Fibroblast of mammary gland (primary cell): ENCODE measurements around the gene FAU.
A peak's percentile ranks its signal among the peaks of the same experiment; 100 is the strongest.
"Not testable (repeated sequence)": the region's sequence is repeated elsewhere in the genome, so short reads cannot be mapped to it uniquely, and the experiment has no call there.

Source experiments
- DNase-seq: peaks from one replicate; pipeline ENCODE4 v3.0.0-alpha.2; 2010; ENCODE audit warnings: low read depth
- H3K4me3 ChIP-seq: 2 replicates; pipeline ENCODE4 v1.5.1; 2011; ENCODE audit warnings: low read depth, mild to moderate bottlenecking, low read length, moderate library complexity; ENCODE audit not compliant: control insufficient read depth
- TF ChIP-seq, protein P1 (sequence below): conservative IDR thresholded peaks from 2 replicates; pipeline ENCODE4 v1.5.1; 2011; ENCODE audit warnings: low read depth, low read length, inconsistent platforms; ENCODE audit not compliant: control insufficient read depth, insufficient read depth

The FAU gene

DNA sequence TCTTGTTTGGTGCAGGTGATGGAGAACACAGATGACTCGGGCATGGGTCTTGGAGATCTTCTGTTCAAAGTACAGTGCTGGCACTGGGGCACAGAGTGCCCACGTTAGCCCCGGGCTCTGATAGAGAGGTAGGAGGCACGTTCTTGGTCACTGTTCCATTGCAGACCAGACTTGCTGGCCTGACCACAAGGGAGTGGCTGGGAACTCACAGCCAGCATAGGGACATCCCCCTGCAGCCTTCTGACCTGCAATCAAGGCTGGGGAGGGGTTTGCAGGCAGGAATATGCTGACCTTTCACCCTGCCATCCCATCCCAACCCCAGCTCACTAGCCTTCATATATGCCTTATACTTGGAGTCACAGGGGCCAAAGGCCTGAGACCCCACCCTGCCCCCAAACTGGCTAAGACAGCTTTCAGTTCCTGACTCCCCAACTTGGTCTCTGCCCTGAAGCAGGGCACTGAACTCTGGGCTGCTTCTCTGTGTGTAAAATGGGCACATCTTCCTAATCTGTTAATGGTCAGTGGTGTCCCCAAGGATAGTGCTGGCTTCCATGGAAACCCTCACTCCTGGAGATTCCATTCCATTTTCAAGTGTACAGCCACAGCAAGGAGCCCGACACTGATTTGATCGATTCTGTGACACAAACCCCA is 4.8 kb upstream of the FAU start:
- no peak for DNase-seq
- TF ChIP-seq, protein P1, sequence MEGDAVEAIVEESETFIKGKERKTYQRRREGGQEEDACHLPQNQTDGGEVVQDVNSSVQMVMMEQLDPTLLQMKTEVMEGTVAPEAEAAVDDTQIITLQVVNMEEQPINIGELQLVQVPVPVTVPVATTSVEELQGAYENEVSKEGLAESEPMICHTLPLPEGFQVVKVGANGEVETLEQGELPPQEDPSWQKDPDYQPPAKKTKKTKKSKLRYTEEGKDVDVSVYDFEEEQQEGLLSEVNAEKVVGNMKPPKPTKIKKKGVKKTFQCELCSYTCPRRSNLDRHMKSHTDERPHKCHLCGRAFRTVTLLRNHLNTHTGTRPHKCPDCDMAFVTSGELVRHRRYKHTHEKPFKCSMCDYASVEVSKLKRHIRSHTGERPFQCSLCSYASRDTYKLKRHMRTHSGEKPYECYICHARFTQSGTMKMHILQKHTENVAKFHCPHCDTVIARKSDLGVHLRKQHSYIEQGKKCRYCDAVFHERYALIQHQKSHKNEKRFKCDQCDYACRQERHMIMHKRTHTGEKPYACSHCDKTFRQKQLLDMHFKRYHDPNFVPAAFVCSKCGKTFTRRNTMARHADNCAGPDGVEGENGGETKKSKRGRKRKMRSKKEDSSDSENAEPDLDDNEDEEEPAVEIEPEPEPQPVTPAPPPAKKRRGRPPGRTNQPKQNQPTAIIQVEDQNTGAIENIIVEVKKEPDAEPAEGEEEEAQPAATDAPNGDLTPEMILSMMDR, result no peak
- no peak overlapping the region for H3K4me3 ChIP-seq

DNA sequence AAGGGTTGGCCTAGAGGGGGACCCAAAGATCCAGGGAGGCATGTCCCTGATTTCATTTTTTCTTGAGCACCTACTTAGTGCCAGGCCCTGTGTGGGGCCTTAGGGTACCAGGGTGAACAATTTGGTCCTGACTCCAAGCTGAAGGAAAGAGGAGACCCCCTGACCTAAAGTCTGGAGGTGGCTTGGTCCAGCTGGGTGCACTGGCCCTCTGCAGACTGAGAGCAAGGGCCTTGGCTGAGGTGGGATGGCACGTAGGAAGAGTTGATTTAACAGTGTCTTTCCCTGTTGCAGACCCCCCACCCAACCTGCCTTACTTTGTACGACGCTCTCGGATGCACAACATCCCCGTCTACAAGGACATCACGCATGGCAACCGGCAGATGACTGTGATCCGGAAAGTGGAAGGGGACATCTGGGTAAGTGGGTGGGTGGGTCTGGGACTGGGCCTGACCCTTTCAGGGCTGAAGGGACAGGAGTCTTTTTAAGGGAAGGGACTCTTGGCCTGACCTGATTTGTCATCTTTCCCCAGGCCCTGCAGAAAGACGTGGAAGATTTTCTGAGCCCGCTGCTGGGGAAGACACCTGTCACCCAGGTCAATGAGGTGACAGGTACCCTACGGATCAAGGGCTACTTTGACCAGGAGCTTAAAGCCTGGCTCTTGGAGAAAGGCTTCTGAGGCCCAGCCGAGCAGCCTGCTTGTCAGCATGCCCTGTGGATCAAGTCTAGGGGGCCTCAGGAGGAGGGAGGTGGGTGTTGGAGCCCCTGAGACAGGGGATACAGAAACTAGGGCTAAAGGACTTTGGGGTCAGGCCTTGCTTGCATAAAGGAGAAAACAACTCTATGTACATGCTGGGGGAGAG is 3.5 kb upstream of the FAU start:
- no peak overlapping the region for H3K4me3 ChIP-seq
- TF ChIP-seq, protein P1, result no peak
- no peak for DNase-seq

DNA sequence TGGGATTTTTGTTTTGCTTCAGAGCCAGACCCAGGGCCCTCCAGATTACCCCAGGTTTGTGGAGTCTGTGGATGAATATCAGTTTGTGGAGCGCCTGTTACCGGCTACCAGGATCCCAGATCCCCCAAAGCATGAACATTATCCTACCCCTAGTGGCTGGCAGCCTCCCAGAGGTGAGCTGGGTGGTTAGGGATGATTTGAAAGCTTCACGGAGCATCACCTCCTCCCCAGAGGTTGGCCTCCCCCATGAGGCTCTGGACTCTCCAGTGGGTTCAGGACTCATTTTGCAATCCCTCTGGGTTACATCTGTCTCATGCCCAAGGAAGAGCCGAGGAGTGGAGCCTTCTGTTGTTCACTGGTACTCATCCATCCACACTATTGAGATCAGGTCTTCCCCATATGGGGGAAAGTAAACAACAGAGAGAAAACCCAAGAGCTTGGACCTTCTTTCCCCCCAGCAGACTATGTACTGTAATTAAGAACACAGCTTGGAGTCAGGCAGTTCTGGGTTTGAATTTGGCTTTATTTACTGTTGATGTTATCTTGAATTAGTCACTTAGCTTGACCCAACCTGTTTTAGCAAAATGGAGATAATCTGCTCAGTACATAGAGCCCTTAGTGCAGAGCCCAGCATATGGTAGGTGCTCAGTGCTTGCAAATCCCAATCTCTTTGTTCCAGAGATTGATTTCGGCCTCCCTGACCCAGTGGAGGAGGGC is 2.7 kb upstream of the FAU start:
- TF ChIP-seq, protein P1, result no peak
- no peak for DNase-seq
- H3K4me3 ChIP-seq, result no peak overlapping the region

DNA sequence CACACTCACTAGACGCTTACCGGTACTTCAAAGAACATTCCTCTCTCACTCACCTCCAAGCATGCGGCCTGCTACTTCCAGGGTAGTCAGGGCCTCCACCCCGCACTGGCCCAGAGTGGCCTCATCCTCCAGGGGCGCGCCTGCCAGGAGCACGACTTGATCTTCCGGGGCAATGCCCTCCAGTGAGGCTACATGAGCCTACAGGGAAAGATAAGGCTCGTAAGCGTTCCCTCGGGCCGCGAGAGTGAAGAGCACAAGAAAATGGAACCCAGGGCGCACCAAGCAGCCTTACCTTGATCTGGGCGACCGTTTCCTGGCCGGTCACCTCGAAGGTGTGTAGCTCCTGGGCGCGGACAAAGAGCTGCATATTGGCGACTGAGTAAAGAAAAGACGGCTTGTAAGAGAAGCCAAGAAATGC is 478 bp downstream of the FAU start:
- peak overlapping the region; percentile 65 for H3K4me3 ChIP-seq
- DNase-seq, result no peak
- TF ChIP-seq, protein P1, result no peak

DNA sequence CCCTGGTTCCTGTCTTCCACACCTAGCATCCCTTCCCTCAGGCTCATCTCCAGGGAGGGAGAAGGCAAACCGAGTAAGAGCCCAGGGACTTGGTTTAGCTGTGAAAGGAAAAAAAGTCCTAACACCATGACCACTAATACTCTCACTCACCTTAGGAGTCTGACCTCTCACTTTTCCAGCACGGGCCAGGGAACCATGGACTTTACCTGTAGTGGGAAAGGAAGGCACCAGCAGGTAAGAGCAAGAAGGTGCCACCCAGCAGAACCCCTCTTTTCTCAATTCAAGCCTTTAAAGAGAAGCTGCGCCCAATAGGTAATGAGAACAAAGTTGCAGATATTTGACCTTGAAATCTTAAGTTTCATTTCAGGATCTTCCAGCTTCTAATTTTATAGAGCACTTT is 1.1 kb downstream of the FAU start:
- TF ChIP-seq, protein P1, result no peak
- H3K4me3 ChIP-seq, result peak overlapping the region; percentile 65
- no peak for DNase-seq

DNA sequence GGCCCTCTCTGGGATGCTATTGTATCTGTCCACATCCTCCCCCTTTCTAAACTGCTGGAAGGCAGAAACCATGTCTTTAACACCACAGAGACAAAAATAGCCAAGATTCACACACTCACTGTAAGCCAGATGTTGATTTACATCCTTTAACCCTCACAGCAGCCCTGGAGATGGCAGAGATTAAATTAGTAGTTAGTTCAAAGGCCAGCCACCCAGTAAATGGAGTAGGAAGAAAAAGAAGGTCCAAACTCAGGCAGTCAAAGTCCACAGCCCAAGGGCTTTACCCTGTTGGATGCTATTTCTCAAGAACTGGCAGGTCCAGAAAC is 2.3 kb downstream of the FAU start:
- no peak for DNase-seq

DNA sequence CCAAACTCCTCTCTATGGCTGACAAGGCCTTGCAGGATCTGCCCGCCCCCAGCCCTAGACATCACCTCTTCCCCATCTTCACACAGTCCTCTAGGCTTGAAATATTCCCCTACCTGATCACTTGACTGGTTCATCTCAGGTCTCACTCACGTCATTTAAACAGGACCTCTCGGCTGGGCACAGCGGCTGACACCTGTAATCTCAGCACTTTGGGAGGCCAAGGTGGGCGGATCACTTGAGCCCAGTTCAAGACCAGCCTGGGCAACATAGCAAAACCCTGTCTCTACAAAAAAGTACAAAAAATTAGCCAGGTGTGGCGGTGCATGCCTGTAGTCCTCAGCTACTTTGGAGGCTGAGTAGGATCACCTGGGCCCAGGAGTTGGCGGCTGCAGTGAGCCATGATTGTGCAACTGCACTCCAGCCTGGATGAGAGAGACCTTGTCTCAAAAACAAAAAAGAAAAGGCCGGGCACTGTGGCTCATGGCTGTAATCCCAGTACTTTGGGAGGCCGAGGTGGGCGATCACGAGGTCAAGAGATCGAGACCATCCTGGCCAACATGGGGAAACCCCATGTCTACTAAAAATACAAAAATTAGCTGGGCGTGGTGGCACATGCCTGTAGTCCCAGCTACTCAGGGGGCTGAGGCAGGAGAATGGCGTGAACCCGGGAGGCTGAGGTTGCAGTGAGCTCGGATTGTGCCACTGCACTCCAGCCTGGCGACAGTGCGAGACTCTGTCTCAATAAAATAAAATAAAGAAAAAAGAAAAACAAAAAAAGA is 2.9 kb downstream of the FAU start:
- H3K4me3 ChIP-seq, DNase-seq: not testable (repeated sequence)

More for the DNA sequence above, 2.3 kb downstream of the FAU start:
- TF ChIP-seq, protein P1, result no peak
- H3K4me3 ChIP-seq, result no peak overlapping the region
